Measurements from ENCODE around the gene BCL2.

The BCL2 gene

GRCh38 chr18:63255435-63255834, 64.1 kb downstream of the BCL2 start:
- no peak overlapping the region for H3K27ac ChIP-seq
- TF ChIP-seq CTCF (IDR thresholded peaks at IDR 0.05): no peak
- TF ChIP-seq ZFX (IDR thresholded peaks at IDR 0.05; ENCODE audit: borderline replicate concordance): no peak

GRCh38 chr18:63254716-63255399, 64.7 kb downstream of the BCL2 start:
- TF ChIP-seq CTCF (IDR thresholded peaks at IDR 0.05): no peak
- TF ChIP-seq ZFX (IDR thresholded peaks at IDR 0.05; ENCODE audit: borderline replicate concordance): no peak

GRCh38 chr18:63253428-63254372, 65.9 kb downstream of the BCL2 start:
- H3K27ac ChIP-seq: no peak overlapping the region
- TF ChIP-seq ZFX (IDR thresholded peaks at IDR 0.05; ENCODE audit: borderline replicate concordance): no peak
- TF ChIP-seq CTCF (IDR thresholded peaks at IDR 0.05): no peak

More at GRCh38 chr18:63254716-63255399, 64.7 kb downstream of the BCL2 start:
- no peak overlapping the region for H3K27ac ChIP-seq

DNA sequence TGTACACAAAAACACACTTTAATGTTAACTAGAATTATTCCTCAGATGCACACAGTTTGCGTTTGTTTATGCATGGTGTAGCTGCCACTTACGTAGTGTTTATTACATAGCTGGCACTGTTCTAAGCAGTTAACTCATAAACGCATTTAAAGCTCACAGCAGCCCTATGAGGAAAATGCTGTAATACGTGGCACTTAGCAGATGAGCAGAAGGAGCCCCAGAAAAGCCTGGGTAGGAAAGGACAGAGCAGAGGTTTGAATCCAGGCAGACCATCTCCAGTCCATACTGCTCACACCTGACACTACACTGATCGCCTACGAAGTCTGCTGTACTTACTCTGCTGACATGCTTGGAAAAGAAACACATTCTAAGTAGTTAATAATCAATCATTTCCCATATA, 66.6 kb downstream of the BCL2 start:
- no peak overlapping the region for H3K27ac ChIP-seq
- TF ChIP-seq ZFX (IDR thresholded peaks at IDR 0.05; ENCODE audit: borderline replicate concordance) (no peak), CTCF (IDR thresholded peaks at IDR 0.05) (no peak)

- H3K27ac ChIP-seq: no peak overlapping the region
- TF ChIP-seq ZFX (IDR thresholded peaks at IDR 0.05; ENCODE audit: borderline replicate concordance) (no peak), CTCF (IDR thresholded peaks at IDR 0.05) (no peak)
Observed at GRCh38 chr18:63249771-63250170, 69.8 kb downstream of the BCL2 start.

DNA sequence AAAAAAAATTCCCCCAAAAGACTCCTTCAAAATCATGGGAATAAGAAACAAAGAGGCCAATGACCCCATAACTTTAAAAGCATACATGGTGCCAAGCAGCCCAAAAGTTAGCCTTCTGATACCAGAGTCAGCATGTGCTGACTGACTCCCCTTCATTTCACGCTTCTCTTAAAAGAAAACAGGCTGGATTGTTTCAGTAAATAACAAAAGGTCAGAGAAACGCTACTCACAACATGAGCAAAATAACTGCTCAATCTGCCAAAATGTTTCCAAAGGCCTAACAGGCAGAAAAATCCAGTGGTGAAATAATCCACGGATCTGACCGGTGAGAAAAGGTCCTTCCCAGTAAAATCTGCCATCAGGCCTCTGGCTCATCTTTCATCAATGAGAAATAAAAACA, 71.6 kb downstream of the BCL2 start:
- TF ChIP-seq CTCF (IDR thresholded peaks at IDR 0.05): no peak
- no peak for TF ChIP-seq ZFX (IDR thresholded peaks at IDR 0.05; ENCODE audit: borderline replicate concordance)
- H3K27ac ChIP-seq: no peak overlapping the region

GRCh38 chr18:63247506-63247905, 72.1 kb downstream of the BCL2 start:
- no peak for TF ChIP-seq ZFX (IDR thresholded peaks at IDR 0.05; ENCODE audit: borderline replicate concordance)
- no peak for TF ChIP-seq CTCF (IDR thresholded peaks at IDR 0.05)
- no peak overlapping the region for H3K27ac ChIP-seq
